Measurements from ENCODE around the gene HEXA.

DNA sequence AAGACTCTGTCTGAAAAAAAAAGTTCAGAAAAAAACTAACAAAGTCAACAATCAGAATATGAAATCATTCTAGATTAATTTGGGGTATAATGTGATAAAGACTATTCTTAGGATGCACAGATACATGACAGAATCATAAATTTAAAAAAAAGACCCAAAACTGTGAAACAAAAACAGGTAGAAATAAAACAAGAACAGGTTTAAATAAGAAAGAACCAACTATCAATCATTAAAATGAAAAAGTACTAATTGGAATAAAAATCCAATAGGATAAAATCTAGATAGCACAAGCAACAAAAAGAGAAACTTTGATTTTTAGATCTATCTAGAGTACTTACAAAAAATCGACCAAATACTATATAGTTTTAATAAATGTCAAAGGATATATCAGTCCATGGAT is 35.7 kb upstream of the HEXA start:
- no peak for TF ChIP-seq PML (IDR thresholded peaks at IDR 0.05; ENCODE audit: low read length)
- no peak for TF ChIP-seq CBX5 (IDR thresholded peaks at IDR 0.05; ENCODE audit: borderline replicate concordance, low read depth)
- TF ChIP-seq, protein P1, sequence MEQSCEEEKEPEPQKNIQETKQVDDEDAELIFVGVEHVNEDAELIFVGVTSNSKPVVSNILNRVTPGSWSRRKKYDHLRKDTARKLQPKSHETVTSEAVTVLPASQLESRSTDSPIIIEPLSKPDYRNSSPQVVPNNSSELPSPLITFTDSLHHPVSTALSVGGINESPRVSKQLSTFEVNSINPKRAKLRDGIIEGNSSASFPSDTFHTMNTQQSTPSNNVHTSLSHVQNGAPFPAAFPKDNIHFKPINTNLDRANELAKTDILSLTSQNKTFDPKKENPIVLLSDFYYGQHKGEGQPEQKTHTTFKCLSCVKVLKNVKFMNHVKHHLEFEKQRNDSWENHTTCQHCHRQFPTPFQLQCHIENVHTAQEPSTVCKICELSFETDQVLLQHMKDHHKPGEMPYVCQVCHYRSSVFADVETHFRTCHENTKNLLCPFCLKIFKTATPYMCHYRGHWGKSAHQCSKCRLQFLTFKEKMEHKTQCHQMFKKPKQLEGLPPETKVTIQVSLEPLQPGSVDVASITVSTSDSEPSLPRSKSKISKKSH (CRISPR knock-in tag; IDR thresholded peaks at IDR 0.05), result no peak
- TF ChIP-seq ZNF274 (IDR thresholded peaks at IDR 0.05; ENCODE audit: borderline replicate concordance, low read depth, low read length), result no peak
- no peak for TF ChIP-seq GATA2 (CRISPR knock-in tag; IDR thresholded peaks at IDR 0.05)
- no peak for TF ChIP-seq CREBBP (IDR thresholded peaks at IDR 0.05; ENCODE audit: low read depth, low read length)
- no peak for TF ChIP-seq TARDBP (IDR thresholded peaks at IDR 0.05)
- TF ChIP-seq RAD21 (CRISPR knock-in tag; conservative IDR thresholded peaks at IDR 0.05 in 1 of 2, IDR thresholded peaks at IDR 0.05 in 1 of 2), result no peak
- TF ChIP-seq, protein P2, sequence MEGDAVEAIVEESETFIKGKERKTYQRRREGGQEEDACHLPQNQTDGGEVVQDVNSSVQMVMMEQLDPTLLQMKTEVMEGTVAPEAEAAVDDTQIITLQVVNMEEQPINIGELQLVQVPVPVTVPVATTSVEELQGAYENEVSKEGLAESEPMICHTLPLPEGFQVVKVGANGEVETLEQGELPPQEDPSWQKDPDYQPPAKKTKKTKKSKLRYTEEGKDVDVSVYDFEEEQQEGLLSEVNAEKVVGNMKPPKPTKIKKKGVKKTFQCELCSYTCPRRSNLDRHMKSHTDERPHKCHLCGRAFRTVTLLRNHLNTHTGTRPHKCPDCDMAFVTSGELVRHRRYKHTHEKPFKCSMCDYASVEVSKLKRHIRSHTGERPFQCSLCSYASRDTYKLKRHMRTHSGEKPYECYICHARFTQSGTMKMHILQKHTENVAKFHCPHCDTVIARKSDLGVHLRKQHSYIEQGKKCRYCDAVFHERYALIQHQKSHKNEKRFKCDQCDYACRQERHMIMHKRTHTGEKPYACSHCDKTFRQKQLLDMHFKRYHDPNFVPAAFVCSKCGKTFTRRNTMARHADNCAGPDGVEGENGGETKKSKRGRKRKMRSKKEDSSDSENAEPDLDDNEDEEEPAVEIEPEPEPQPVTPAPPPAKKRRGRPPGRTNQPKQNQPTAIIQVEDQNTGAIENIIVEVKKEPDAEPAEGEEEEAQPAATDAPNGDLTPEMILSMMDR (IDR thresholded peaks at IDR 0.05 in 2 of 3, conservative IDR thresholded peaks at IDR 0.05 in 1 of 3; ENCODE audit: insufficient read depth in 2 of 3, low read depth in 1 of 3, low read length in 3 of 3), result no peak
- no peak for TF ChIP-seq SRF (CRISPR knock-in tag; IDR thresholded peaks at IDR 0.05)
- TF ChIP-seq NFRKB (IDR thresholded peaks at IDR 0.05; ENCODE audit: low read depth), result no peak
- no peak for TF ChIP-seq POLR2AphosphoS5 (IDR thresholded peaks at IDR 0.05; ENCODE audit: control insufficient read depth, insufficient read depth, low read depth, low read length)
- TF ChIP-seq ZNF644 (tag; IDR thresholded peaks at IDR 0.05; ENCODE audit: low read depth), result no peak
